GM12872 (cell line): ENCODE measurements around the gene ITLN1.

ENCODE experiments used
- TF ChIP-seq, protein P1 (sequence below): IDR thresholded peaks from 3 replicates; pipeline ENCODE4 v1.5.1; 2011; ENCODE audit warnings: low read depth, mild to moderate bottlenecking, low read length, moderate library complexity; ENCODE audit not compliant: insufficient read depth

ITLN1 gene

DNA sequence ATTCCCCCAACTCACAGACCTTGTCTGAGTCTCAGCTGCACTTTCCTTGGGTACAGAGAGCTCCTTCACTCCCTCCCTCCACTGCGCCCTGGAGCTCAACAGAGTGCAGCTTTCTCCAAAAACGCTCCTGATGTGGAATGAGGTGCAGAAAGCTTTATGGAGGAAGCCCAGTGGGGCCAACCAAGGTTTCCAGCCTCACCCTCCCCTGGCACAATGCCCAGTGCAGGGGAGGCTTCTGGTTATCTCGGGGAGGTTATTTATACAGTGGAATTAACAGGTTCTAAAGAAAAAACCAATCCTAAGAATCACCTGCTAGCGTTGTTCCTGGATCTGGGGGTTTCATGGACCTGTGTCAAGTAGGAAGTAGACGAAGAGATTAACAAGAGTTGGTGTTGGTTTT is at the start of gene ITLN1:
ITLN1 (minus strand) TSS at position 139 of the 400 bp plus-strand sequence. CDS start 303 bp downstream, outside the sequence.
- TF ChIP-seq, protein P1, sequence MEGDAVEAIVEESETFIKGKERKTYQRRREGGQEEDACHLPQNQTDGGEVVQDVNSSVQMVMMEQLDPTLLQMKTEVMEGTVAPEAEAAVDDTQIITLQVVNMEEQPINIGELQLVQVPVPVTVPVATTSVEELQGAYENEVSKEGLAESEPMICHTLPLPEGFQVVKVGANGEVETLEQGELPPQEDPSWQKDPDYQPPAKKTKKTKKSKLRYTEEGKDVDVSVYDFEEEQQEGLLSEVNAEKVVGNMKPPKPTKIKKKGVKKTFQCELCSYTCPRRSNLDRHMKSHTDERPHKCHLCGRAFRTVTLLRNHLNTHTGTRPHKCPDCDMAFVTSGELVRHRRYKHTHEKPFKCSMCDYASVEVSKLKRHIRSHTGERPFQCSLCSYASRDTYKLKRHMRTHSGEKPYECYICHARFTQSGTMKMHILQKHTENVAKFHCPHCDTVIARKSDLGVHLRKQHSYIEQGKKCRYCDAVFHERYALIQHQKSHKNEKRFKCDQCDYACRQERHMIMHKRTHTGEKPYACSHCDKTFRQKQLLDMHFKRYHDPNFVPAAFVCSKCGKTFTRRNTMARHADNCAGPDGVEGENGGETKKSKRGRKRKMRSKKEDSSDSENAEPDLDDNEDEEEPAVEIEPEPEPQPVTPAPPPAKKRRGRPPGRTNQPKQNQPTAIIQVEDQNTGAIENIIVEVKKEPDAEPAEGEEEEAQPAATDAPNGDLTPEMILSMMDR = no peak

DNA sequence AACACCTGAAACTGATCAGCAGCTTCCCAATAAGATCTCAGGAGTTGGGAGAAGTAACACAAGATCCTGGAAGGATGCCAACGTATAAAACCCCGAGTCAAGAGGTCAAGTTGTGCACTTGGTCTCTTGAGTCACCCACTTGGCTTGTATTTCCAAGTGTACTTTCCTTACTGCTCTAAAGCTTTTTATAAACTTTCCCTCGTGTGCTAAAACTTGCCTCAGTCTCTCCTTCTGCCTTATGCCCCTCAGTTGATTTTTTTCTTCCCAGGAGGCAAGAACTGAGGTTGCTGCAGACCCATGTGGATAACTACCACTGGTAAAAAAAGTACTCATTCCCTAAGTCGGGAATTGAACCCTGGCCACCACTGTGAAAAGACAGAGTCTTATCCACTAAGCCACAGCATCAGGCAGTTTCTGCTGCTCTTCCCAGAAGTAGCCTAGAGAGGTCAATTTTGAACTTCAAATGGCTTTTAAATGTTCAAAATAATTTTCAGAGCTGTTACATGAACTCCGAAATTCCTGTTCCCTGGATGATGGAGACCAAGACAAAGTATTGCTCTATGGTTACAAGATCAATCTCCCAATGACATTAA is 40.8 kb upstream of the ITLN1 start:
- TF ChIP-seq, protein P1 = no peak

DNA sequence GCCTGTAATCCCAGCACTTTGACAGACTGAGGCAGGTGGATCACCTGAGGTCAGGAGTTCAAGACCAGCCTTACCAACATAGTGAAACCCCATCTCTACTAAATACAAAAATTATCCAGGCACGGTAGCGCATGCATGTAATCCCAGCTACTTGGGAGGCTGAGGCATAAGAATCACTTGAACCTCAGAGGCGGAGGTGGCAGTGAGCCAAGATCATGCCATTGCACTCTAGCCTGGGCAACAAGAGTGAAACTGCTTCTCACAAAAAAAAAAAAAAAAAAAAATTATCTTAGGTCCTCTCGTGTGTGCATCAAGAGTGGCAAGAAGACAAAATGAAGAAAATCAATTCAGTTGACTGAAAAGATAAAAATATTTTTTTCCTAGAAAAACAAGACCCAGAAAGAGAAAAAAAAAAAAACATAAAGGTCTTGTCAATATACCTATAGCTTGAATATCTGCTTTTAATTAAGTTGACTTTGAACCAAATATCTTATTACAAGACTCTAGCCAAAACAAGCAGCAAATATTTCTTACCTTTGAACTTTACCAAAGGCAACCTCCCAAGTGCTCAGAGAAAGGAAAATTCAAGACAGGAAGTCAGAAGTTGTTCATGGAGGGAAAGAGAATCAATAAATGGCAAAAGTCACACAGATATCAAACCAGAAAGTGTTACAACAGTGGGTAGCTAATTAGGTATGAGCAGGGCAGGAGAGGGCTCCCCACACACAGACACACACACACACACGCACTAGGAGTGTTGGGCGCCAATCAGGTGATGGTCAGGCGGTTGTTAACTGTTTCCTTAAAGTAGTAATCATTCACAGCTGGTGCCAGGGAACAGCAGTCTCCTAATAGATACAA is 40.0 kb upstream of the ITLN1 start:
- TF ChIP-seq, protein P1 = no peak

DNA sequence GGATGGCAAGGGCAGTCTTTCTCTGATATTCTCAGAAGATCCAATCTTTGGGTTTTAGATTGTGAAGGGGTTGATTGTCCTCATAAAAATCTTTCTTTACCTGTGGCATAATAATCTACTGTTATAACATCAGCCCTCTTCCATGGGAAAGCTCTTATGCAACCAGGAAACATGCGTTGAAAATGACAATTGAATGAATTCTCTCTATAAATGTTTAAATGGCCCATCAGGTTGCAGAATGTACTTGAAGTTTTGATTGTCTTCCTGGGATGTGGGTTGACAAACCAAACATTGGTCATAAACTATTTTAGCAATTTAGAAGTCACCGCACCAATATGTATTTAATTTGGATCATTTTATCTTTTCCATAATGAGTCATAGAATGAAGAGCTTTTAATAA is 31.7 kb upstream of the ITLN1 start:
- TF ChIP-seq, protein P1 = no peak

DNA sequence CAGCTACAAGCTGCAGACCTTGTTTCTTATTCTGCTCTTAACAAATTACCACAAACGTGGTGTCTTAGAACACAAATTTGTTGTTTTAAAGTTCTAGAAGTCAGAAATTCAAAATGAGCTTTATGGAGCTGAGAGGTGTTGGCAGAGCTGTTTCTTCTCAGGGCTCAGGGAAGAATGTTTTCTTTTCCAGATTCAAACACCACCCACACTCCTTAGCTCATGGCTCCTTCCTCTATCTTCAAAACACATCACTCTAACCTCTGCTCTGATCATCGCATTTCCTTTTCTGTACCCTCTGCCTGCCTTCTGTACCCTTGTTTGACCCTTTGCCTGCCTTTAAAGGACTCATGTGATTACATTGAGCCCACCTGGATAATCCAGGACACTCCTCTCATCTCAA is 26.9 kb upstream of the ITLN1 start:
- TF ChIP-seq, protein P1 = no peak

DNA sequence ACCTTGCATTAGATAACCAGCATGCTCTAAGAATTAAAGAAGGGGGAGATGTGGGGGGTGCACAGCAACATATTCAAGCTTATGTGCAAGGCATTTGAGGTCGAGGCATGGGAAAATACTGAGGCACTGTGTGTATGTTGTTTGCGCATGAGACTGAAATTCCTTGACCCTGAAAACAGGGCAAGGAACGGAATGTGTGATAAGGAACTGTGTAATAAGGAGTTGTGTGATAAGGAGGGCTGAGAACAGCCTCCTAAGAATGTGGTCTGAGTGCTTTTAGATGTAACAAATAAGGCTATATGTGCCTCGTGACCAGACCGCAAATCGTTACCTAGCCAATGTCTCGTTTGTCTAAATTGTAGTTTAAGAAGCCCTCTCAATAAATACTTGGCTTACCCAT is 26.5 kb upstream of the ITLN1 start:
- TF ChIP-seq, protein P1 = no peak

DNA sequence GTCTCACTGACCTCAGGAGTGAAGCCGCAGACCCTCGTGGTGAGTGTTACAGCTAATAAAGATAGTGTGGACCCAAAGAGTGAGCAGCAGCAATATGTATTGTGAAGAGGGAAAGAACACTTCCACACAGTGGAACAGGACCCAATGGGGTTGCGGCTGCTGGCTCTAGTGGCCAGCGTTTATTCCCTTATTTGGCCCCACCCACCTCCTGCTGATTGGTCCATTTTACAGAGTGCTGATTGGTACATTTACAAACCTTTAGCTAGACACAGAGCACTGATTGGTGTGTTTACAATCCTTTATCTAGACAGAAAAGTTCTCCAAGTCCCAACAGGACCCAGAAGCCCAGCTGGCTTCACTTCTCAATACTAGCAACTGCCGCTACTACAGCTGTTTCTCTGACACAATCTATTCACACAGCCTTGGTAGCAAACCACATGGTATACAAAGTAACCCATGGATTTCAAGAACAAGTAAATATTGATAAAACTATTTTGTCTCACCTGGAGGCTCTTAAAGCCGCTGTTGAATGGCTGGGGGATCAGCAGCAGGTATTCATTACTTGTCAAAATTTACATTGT is 25.3 kb upstream of the ITLN1 start:
- TF ChIP-seq, protein P1 = no peak
